PC-9 (cell line): ENCODE results near the gene MCUB. TPM values are rescaled to one million over a fixed set of nuclear protein-coding genes. Genes with fewer than 3 reads are reported as not detected.

Experiments
- BruUV-seq: library from RNA; stranded (reverse); fragments of 400-500 nt; replicated peaks from 2 replicates; lab custom pipeline; 2021; lab: Mats Ljungman, UMichigan
- CTCF ChIA-PET: fragments of 300-600 bp; sonication (Branson Sonifier 250); formaldehyde crosslinking; loops from one replicate; lab custom pipeline; 2022; ENCODE audit warnings: antibody characterized with exemption; lab: Charles Lee
- POLR2A ChIA-PET: fragments of 300-600 bp; sonication (Branson Sonifier 250); formaldehyde crosslinking; loops from one replicate; lab custom pipeline; 2022; ENCODE audit warnings: antibody characterized with exemption; ENCODE audit not compliant: unreplicated experiment; lab: Charles Lee
- DNase-seq, 2 experiments: peaks; one replicate each; pipeline versions ENCODE4 v3.0.0 to v3.0.0-alpha.2; 2015 to 2022; ENCODE audit warnings: mixed read lengths in 1 of 2
- H2AFZ ChIP-seq: fragments of 200-600 bp; sonication (generic); 2 replicates; pipeline ENCODE4 v1.8.1; 2017; ENCODE audit warnings: antibody characterized with exemption
- H3F3A ChIP-seq: fragments of 200-600 bp; sonication (generic); 2 replicates; pipeline ENCODE4 v1.8.1; 2017; ENCODE audit warnings: antibody characterized with exemption, mild to moderate bottlenecking, low read depth; ENCODE audit not compliant: insufficient read depth
- H3K27ac ChIP-seq: fragments of 200-600 bp; sonication (generic); 2 replicates; pipeline ENCODE4 v1.6.1; 2016; ENCODE audit warnings: mixed run types
- H3K27me3 ChIP-seq: fragments of 200-600 bp; sonication (generic); 2 replicates; pipeline ENCODE4 v1.6.1; 2016; ENCODE audit warnings: low read depth, mixed run types; ENCODE audit not compliant: insufficient read depth
- H3K36me3 ChIP-seq: fragments of 200-600 bp; sonication (generic); 2 replicates; pipeline ENCODE4 v1.6.1; 2016; ENCODE audit warnings: low read depth, mixed run types
- H3K4me1 ChIP-seq: fragments of 200-600 bp; sonication (generic); replicated peaks from 2 replicates; pipeline ENCODE4 v1.6.1; 2016; ENCODE audit warnings: mixed run types; ENCODE audit not compliant: insufficient read depth
- H3K4me2 ChIP-seq: fragments of 200-600 bp; sonication (generic); 2 replicates; pipeline ENCODE4 v1.6.1; 2017; ENCODE audit warnings: mixed run types
- H3K4me3 ChIP-seq: fragments of 200-600 bp; sonication (generic); 2 replicates; pipeline ENCODE4 v1.6.1; 2016; ENCODE audit warnings: mixed run types
- H3K79me2 ChIP-seq: fragments of 200-600 bp; sonication (generic); 2 replicates; pipeline ENCODE4 v1.6.1; 2017; ENCODE audit warnings: low read depth, mixed run types
- H3K9me2 ChIP-seq: fragments of 200-600 bp; sonication (generic); 2 replicates; pipeline ENCODE4 v1.8.1; 2017; ENCODE audit warnings: mild to moderate bottlenecking; ENCODE audit not compliant: insufficient read depth
- H3K9me3 ChIP-seq: fragments of 200-600 bp; sonication (generic); 2 replicates; pipeline ENCODE4 v1.8.1; 2016; ENCODE audit warnings: low read depth; ENCODE audit not compliant: insufficient read depth
- H4K20me1 ChIP-seq: fragments of 200-600 bp; sonication (generic); 2 replicates; pipeline ENCODE4 v1.8.1; 2017; ENCODE audit not compliant: insufficient read depth
- EZH2 ChIP-seq: fragments of 200-600 bp; sonication (generic); IDR thresholded peaks from 2 replicates; pipeline ENCODE4 v1.8.0; 2017; ENCODE audit warnings: antibody characterized with exemption, low read depth
- intact Hi-C: fragments of 100-400 bp; cut with micrococcal nuclease; formaldehyde crosslinking; loops from one replicate; pipeline ENCODE4 v1.10.0; 2022; ENCODE audit not compliant: unreplicated experiment
- total RNA-seq: library from RNA; stranded (reverse); gene quantifications from 2 replicates; pipeline ENCODE4 v1.2.3, GENCODE V29; 2021
- TF ChIP-seq, protein P1 (sequence below): fragments of 200-600 bp; sonication (generic); conservative IDR thresholded peaks from 2 replicates; pipeline ENCODE4 v1.6.1; 2017; ENCODE audit warnings: mixed run types, antibody characterized with exemption, mild to moderate bottlenecking, moderate library complexity

Gene MCUB
- total RNA-seq, 1 experiment from 2014 or later = 15.4 TPM

DNA sequence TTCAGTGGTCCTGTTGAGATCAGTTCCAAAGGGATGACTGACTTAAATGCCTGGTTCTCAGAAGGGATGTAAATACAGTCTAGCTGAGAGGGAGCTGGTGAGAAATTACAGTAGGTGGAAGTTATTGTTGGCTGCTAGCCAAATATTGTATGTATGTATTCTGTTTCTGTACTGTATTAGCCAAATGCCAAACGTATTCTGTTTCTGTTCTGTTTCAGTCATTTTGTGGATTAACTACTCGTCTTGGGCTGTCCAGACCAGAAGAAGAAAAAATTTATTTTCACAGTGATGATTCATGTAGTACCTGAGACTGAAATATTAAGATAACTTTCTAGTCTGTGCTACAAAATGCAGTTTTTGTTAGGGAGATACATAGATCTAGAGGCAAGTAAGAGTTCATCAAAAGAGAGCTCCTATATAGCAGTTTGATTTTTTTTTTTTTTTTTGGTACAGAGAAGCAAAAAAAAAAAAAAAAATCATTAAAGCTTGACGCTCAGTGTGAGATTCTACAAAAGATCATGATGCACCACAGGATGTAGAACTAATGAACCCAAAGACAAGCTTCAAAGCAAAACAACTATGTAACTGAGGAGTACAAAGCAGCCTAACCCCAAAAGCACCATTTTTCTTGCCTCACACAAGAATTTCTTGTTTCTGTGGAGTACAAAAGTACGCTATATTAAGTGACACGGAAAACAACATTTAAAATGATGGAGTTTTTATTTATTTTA, 88.4 kb downstream of the MCUB start:
- no peak for DNase-seq
- Histone ChIP-seq H3K27ac (no peak overlapping the region), H3K4me1 (no peaks in the 10 kb centered on the region), H3K9me3 (no peaks in the 10 kb centered on the region; the same call in 1 of the 2 replicates), H3F3A (no peaks in the 10 kb centered on the region), H4K20me1 (no peaks in the 10 kb centered on the region), H2AFZ (no peak overlapping the region), H3K27me3 (no peaks in the 10 kb centered on the region), H3K79me2 (no peaks in the 10 kb centered on the region), H3K4me3 (no peak overlapping the region), H3K36me3 (no peaks in the 10 kb centered on the region), H3K4me2 (no peak overlapping the region), H3K9me2 (no peaks in the 10 kb centered on the region)
- ChIA-PET CTCF (no interaction called here), POLR2A (no interaction called here)
- TF ChIP-seq, protein P1, sequence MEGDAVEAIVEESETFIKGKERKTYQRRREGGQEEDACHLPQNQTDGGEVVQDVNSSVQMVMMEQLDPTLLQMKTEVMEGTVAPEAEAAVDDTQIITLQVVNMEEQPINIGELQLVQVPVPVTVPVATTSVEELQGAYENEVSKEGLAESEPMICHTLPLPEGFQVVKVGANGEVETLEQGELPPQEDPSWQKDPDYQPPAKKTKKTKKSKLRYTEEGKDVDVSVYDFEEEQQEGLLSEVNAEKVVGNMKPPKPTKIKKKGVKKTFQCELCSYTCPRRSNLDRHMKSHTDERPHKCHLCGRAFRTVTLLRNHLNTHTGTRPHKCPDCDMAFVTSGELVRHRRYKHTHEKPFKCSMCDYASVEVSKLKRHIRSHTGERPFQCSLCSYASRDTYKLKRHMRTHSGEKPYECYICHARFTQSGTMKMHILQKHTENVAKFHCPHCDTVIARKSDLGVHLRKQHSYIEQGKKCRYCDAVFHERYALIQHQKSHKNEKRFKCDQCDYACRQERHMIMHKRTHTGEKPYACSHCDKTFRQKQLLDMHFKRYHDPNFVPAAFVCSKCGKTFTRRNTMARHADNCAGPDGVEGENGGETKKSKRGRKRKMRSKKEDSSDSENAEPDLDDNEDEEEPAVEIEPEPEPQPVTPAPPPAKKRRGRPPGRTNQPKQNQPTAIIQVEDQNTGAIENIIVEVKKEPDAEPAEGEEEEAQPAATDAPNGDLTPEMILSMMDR = no peak
- TF ChIP-seq EZH2 = no peak
- no TSS peak for BruUV-seq
- intact Hi-C loops = no loop called here

DNA sequence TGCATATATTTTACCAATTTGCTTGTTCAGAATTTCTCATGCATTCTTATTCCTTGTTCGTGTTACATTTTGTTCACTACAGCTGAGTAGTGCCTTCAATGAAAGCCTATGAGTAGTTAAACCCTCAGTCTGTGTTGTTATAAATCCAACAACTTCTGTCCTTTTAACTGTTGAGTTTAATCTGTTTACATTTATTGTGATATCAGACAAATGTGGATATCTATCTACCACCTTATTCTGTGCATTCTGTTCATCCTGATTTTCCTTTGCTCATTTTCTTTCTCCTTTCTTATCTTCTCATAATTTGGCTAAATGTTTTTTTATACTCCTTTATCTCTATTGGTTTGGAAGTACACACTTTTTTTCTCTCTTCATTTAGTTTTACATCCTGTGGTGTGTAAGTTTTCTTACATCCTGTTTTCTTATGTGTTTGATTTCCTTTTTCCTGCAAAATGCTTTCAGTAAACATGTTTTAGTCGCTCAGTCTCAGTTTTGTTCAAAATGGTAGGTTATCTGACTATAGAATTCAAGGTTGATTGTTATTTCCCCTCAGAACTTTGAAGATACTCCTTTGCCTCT, 89.0 kb downstream of the MCUB start:
- Histone ChIP-seq H3K36me3 (no peaks in the 10 kb centered on the region), H4K20me1 (no peaks in the 10 kb centered on the region), H3K4me1 (no peaks in the 10 kb centered on the region), H3K9me2 (no peaks in the 10 kb centered on the region), H3K79me2 (no peaks in the 10 kb centered on the region), H3K9me3 (no peaks in the 10 kb centered on the region; the same call in 1 of the 2 replicates), H3K27me3 (no peaks in the 10 kb centered on the region), H2AFZ (no peak overlapping the region), H3F3A (no peaks in the 10 kb centered on the region), H3K4me3 (no peak overlapping the region), H3K4me2 (no peak overlapping the region), H3K27ac (no peak overlapping the region)
- ChIA-PET CTCF (no interaction called here), POLR2A (no interaction called here)
- no peak for TF ChIP-seq EZH2
- TF ChIP-seq, protein P1 = no peak
- intact Hi-C loops = no loop called here
- no peak for DNase-seq
- no TSS peak for BruUV-seq

DNA sequence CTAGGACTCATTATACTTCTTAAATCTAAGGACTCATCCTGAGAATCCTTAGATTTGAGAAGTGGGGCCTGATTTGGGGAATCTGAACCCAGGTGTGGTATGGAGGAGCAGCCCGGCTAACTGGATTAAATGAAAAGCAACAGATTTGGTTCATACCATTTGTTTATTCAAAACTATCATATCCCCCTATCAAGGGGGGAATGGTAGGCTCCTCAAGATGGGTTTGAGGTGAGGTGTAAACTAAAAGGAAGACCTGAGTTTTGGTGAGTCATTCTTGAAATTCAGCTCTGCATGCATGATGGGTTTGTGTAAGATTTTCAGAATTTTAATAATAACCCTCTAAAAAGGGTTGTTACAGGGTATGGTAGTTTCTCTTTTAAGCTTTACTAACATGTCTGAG, 89.8 kb downstream of the MCUB start:
- Histone ChIP-seq H3K27me3 (no peaks in the 10 kb centered on the region), H3K9me2 (no peaks in the 10 kb centered on the region), H3K4me3 (no peak overlapping the region), H3K4me1 (no peaks in the 10 kb centered on the region), H3K4me2 (no peak overlapping the region), H3K79me2 (no peaks in the 10 kb centered on the region), H3K9me3 (no peaks in the 10 kb centered on the region; the same call in 1 of the 2 replicates), H3K36me3 (no peaks in the 10 kb centered on the region), H3F3A (no peaks in the 10 kb centered on the region), H3K27ac (no peak overlapping the region), H4K20me1 (no peaks in the 10 kb centered on the region), H2AFZ (no peak overlapping the region)
- no TSS peak for BruUV-seq
- TF ChIP-seq, protein P1 = no peak
- no peak for TF ChIP-seq EZH2
- DNase-seq = no peak
- CTCF ChIA-PET = no interaction called here
- POLR2A ChIA-PET = no interaction called here
- intact Hi-C loops = no loop called here
